Adrenal gland (tissue), 12 donors: ENCODE measurements around the gene TNS2. TPM values are rescaled to one million over a fixed set of nuclear protein-coding genes. Genes with fewer than 3 reads are reported as not detected.

Source experiments
- DNase-seq, 7 donors: peaks; one replicate each; pipeline ENCODE4 v3.0.0-alpha.2; 2019 to 2020
- H3K27ac ChIP-seq, 5 donors: fragments of 200-600 bp; sonication (generic) in 4 of 5; 1 replicate in 3 of 5; 2 replicates in 2 of 5; pipeline versions ENCODE4 v1.5.1 to v1.8.0; 2016 to 2020; ENCODE audit warnings: mild to moderate bottlenecking in 1 of 5
- H3K27me3 ChIP-seq: fragments of 200-600 bp; 2 replicates; pipeline ENCODE4 v1.8.0; 2021
- H3K36me3 ChIP-seq, 2 donors: fragments of 200-600 bp; replicated peaks in 1 of 2; 1 replicate in 1 of 2; 2 replicates in 1 of 2; pipeline versions ENCODE4 v1.5.1 to v1.8.0; 2018 to 2022
- H3K4me1 ChIP-seq, 2 donors: fragments of 200-600 bp; replicated peaks in 1 of 2; 1 replicate in 1 of 2; 2 replicates in 1 of 2; pipeline versions ENCODE4 v1.5.1 to v1.8.0; 2018 to 2021
- H3K4me3 ChIP-seq, 4 donors: fragments of 200-600 bp; sonication (generic) in 3 of 4; one replicate each; pipeline ENCODE4 v1.5.1; 2016 to 2018
- H3K9me3 ChIP-seq, 3 donors: fragments of 200-600 bp; sonication (generic) in 1 of 3; replicated peaks in 1 of 3; 1 replicate in 2 of 3; 2 replicates in 1 of 3; pipeline versions ENCODE4 v1.5.1 to v1.8.0; 2016 to 2021
- CTCF ChIP-seq, 6 experiments: fragments of 450-650 bp in 4 of 6; fragments of 200-600 bp in 2 of 6; sonication (generic) in 1 of 6; IDR thresholded peaks; 1 replicate in 5 of 6; 2 replicates in 1 of 6; pipeline versions ENCODE4 v1.5.1 to v1.8.0; 2016 to 2021; ENCODE audit warnings: antibody characterized with exemption in 6 of 6, mild to moderate bottlenecking in 2 of 6, moderate library complexity in 1 of 6
- POLR2A ChIP-seq, 2 donors: fragments of 450-650 bp; IDR thresholded peaks; one replicate each; pipeline ENCODE4 v1.6.1; 2017; ENCODE audit warnings: antibody characterized with exemption in 2 of 2, mild to moderate bottlenecking in 2 of 2, moderate library complexity in 1 of 2
- WGBS, 4 donors: extraction: QIAGEN DNeasy Blood & Tissue Kit in 2 of 4; methylation state at CpG; one replicate each; pipeline versions ENCODE4 v1.1.5 to v1.1.7; 2013 to 2017; 5-methylcytosine and 5-hydroxymethylcytosine counted together
- intact Hi-C, 2 donors: fragments of 100-400 bp; cut with DNase I; formaldehyde crosslinking; loops; one replicate each; pipeline versions ENCODE4 v1.14.1 to v1.15.0; 2022 to 2023
- polyA plus RNA-seq, 3 donors: library from polyadenylated mRNA; stranded (reverse); fragments of 200-250 nt in 2 of 3; fragments of 350-450 nt in 1 of 3; fragmentation: Illumina TruSeq in 1 of 3; extraction: RNeasy Lipid Tissue Mini Kit (QIAGEN cat#74804) in 1 of 3; gene quantifications; one replicate each; pipeline ENCODE4 v1.2.3, GENCODE V29; 2013 to 2014
- total RNA-seq, 9 donors: library from RNA; depleted of rRNA in 4 of 9; stranded (reverse); fragments of >200 nt in 4 of 9; fragments of 120-200 nt in 1 of 9; fragmentation: NEBNext Ultra II Directional in 1 of 9; extraction: Animal tissue kit (Norgen Biotek cat#: 25700) in 1 of 9; gene quantifications; one replicate each; pipeline versions ENCODE4 v1.1.0 to v1.2.4, GENCODE V29; 2013 to 2023
- donor health status: healthy with polysubstance abuse.
- donor health status: Bipolar disorder and iron deficiency.
- donor health status: DM: yes; HTN: yes; CAD: no.
- donor health status: DM: no; HTN: no; CAD: no.
- donor health status: DM: no; HTN: no; CAD: no.
- donor health status: DM: yes; HTN: yes; CAD: no.

Gene TNS2
- total and polyA plus RNA-seq, 12 donors, result 21.8 to 1,019 (median 175) TPM

- peaks cover 0 to 8% of the 10 kb centered on the region in 2 donors for H3K36me3 ChIP-seq
- peaks cover 30 to 51% of the 10 kb centered on the region in 2 donors for H3K4me1 ChIP-seq
- WGBS, 4 donors, result 85 to 94% (median 86%) methylated on average over 2 of the region's 2 CpGs
- H3K9me3 ChIP-seq, result no peaks in the 10 kb centered on the region
- no peak overlapping the region for H3K4me3 ChIP-seq
- intact Hi-C loops, result no loop called here
- no peak overlapping the region for H3K27ac ChIP-seq
- no peak for TF ChIP-seq POLR2A (IDR thresholded peaks at IDR 0.05)
- TF ChIP-seq CTCF (IDR thresholded peaks at IDR 0.05), result no peak
- H3K27me3 ChIP-seq, result no peaks in the 10 kb centered on the region
- no peak for DNase-seq
These were observed 38.9 kb upstream of the TNS2 start for GRCh38 chr12:53010955-53011354.

- 83 to 95% (median 88%) methylated on average over 3 of the region's 3 CpGs for WGBS, 4 donors
- H3K4me1 ChIP-seq, result peaks cover 30 to 51% of the 10 kb centered on the region in 2 donors
These were observed 38.0 kb upstream of the TNS2 start for GRCh38 chr12:53011889-53012288.

GRCh38 chr12:53012928-53013327, 36.9 kb upstream of the TNS2 start:
- WGBS, 4 donors, result 78 to 85% (median 84%) methylated on average over 3 of the region's 3 CpGs
- H3K9me3 ChIP-seq, result no peaks in the 10 kb centered on the region
- no peak overlapping the region for H3K4me3 ChIP-seq
- TF ChIP-seq POLR2A (IDR thresholded peaks at IDR 0.05) (no peak), CTCF (IDR thresholded peaks at IDR 0.05) (no peak)
- no peak overlapping the region for H3K27ac ChIP-seq
- no peak for DNase-seq
- H3K27me3 ChIP-seq, result no peaks in the 10 kb centered on the region
- H3K36me3 ChIP-seq, result peaks cover 0 to 22% of the 10 kb centered on the region in 2 donors
- H3K4me1 ChIP-seq, result peaks cover 20 to 42% of the 10 kb centered on the region in 2 donors
- intact Hi-C loops, result no loop called here

More at GRCh38 chr12:53011889-53012288, 38.0 kb upstream of the TNS2 start:
- Histone ChIP-seq H3K9me3 (no peaks in the 10 kb centered on the region), H3K27me3 (no peaks in the 10 kb centered on the region), H3K4me3 (no peak overlapping the region), H3K27ac (no peak overlapping the region), H3K36me3 (peaks cover 0 to 12% of the 10 kb centered on the region in 2 donors)
- intact Hi-C loops, result no loop called here
- TF ChIP-seq CTCF (IDR thresholded peaks at IDR 0.05), result no peak
- no peak for TF ChIP-seq POLR2A (IDR thresholded peaks at IDR 0.05)
- DNase-seq, result no peak

GRCh38 chr12:53014709-53015108, 35.2 kb upstream of the TNS2 start:
- WGBS, 4 donors, result 82 to 91% (median 86%) methylated on average over 2 of the region's 2 CpGs
- TF ChIP-seq POLR2A (IDR thresholded peaks at IDR 0.05) (no peak), CTCF (IDR thresholded peaks at IDR 0.05) (no peak)
- no peak overlapping the region for H3K27ac ChIP-seq
- H3K4me3 ChIP-seq, result no peak overlapping the region
- peaks cover 2 to 24% of the 10 kb centered on the region in 2 donors for H3K4me1 ChIP-seq
- DNase-seq, result no peak
- no peaks in the 10 kb centered on the region for H3K9me3 ChIP-seq
- intact Hi-C loops, result no loop called here
- no peaks in the 10 kb centered on the region for H3K27me3 ChIP-seq
- peaks cover 0 to 40% of the 10 kb centered on the region in 2 donors for H3K36me3 ChIP-seq
